Vagina (tissue), 2 donors: ENCODE results near the gene EP400.

Experiments
- POLR2A ChIP-seq, 2 donors: fragments of 450-650 bp; IDR thresholded peaks; one replicate each; pipeline ENCODE4 v1.6.1; 2017; ENCODE audit warnings: antibody characterized with exemption in 2 of 2, mild to moderate bottlenecking in 2 of 2, moderate library complexity in 2 of 2
- TF ChIP-seq, protein P1 (sequence below), 3 experiments: fragments of 450-650 bp in 2 of 3; fragments of 200-600 bp in 1 of 3; sonication (generic) in 1 of 3; IDR thresholded peaks; one replicate each; pipeline ENCODE4 v1.5.1; 2017 to 2019; ENCODE audit warnings: antibody characterized with exemption in 3 of 3, mild to moderate bottlenecking in 2 of 3, moderate library complexity in 2 of 3

DNA sequence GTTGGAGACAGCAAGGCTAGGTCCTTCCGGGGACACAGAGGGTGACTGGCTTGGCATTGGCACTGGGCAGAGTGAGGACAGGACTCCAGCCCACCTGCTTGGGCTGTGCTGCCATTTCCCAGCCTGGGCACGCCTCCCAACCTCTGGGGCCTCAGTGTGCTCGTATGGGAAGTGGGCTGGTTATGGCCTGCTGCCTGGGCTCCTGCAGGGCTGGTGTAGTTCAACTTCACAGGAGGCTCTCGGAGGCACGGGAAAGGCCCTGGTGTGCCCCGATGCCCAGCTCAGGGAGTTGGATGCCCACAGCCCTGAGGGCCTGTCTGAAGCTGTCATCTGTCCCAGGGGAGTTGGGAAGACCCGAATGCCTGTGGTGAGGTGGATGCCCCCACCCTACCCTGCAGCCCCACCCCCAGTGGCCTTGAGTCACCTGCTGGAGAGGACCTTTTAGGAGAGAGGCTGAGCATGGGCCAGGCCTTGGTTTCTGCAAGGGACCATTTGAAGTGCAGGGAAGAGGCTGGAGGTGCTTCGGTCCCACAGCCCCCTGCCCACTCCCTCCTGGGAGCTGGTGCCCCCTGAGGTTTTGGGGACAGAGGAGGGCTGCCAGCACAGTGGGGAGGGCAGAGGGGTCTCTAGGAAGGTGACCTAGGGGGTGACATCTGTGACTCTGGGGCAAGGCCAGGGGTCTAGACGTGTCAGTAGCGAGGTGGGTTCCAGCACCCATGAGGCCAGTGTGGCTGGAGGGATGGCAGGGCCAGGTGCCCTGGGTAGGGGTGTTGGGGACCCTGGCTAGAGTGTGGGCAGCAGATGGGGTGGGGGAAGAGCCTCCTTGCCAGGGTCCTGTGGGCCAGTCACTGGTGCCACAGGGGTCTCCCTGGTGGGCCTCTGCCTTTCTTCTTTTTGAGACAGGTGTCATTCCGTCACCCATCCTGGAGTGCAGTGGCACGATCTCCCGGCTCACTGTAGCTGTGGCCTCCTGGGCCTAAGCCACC is 46.2 kb upstream of the EP400 start:
- no peak for TF ChIP-seq POLR2A (IDR thresholded peaks at IDR 0.05)
- TF ChIP-seq, protein P1, sequence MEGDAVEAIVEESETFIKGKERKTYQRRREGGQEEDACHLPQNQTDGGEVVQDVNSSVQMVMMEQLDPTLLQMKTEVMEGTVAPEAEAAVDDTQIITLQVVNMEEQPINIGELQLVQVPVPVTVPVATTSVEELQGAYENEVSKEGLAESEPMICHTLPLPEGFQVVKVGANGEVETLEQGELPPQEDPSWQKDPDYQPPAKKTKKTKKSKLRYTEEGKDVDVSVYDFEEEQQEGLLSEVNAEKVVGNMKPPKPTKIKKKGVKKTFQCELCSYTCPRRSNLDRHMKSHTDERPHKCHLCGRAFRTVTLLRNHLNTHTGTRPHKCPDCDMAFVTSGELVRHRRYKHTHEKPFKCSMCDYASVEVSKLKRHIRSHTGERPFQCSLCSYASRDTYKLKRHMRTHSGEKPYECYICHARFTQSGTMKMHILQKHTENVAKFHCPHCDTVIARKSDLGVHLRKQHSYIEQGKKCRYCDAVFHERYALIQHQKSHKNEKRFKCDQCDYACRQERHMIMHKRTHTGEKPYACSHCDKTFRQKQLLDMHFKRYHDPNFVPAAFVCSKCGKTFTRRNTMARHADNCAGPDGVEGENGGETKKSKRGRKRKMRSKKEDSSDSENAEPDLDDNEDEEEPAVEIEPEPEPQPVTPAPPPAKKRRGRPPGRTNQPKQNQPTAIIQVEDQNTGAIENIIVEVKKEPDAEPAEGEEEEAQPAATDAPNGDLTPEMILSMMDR (IDR thresholded peaks at IDR 0.05), result no peak
